ENCODE measurements around the gene CUL3.
"Not testable (repeated sequence)": the region's sequence is repeated elsewhere in the genome, so short reads cannot be mapped to it uniquely, and the experiment has no call there.

CUL3 gene

DNA sequence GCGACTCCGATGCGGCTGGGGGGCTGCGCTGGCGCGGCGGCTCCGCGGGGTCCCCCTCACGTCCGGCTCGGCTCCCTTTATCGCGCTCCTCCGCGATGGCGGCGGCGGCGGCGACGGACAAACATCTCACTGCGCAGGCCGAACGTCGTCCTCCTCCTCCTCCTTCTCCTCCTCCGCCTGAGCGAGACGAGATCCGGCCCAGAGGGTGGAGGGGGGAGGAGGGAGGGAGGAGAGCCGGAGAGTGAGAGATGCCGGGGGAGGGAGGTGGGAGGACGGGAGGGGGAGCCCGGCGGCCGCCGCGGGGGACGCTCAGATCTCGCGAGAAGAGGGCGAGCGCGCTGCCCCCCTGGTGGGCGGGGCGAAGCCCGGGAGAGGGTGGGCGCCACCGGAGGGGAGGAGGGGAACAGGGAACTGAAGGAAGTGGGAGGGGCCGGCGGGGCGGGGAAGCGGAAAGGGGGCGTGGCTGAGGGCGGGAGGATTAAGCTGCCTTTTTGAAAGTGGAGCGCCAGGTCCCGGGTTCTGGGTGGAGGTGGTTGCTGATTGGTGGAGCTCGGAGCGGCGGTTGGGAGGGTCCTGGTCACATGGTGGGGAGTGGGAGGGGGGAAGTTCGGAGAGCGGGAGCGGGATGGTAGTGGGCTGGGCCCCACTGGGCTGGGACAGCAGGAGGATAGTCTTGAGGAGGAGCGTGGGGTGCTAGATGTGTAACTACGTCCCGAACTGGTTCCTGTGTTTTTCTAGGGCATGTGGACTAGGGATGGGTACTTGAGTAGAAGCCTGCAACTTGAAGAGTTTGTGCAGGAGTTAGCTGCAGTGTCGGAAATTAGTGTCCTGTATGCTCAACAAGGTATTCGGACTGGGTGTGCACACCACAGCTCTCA, at the start of gene CUL3:
TSS of gene CUL3 (minus strand) at position 153 of the 878 bp plus-strand sequence. CDS start 354 bp downstream, outside the sequence.
- DNase-seq, result peak; percentile 94 to 97

DNA sequence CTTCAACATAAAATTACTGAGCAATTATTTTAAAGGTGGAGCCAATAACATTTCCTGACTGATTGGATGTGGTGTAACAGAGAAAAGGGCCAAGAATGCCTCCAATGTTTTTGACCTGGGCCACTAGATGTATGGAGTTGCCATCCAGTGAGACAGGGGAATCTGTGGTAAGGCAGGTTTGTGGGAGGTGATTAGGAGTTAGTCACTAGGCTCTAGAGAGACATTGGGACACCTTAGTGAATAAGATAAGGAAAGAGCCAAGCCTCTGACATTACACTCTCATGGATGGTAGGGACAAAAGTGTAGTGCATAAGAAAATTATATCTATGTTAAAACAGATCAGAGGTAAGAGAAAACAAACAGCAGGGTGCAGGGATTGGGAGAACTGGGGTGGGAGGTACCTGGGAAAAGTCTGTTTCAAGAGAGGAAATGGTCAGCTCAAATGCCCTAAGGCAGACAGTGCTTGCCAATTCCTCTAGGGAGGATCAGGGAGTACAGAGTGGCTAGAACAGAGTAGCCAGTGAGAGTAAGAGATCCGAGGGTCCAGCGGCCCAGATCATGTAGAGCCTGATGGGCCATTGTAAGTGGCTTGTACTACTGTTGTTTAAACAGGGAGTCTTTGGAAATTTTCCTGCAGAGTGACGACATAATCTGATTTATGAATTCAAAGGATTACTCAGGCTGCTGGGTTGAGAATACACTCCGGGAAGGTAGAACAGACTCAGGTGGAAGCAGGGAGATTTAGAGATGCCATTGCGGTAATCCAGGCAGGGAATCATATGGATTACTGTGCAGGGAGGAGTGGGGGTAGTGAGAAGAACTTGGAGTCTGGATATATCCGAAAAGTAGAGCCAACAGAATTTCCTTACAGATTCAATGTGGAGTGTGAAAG, 45.7 kb upstream of the CUL3 start:
- no peak for DNase-seq

DNA sequence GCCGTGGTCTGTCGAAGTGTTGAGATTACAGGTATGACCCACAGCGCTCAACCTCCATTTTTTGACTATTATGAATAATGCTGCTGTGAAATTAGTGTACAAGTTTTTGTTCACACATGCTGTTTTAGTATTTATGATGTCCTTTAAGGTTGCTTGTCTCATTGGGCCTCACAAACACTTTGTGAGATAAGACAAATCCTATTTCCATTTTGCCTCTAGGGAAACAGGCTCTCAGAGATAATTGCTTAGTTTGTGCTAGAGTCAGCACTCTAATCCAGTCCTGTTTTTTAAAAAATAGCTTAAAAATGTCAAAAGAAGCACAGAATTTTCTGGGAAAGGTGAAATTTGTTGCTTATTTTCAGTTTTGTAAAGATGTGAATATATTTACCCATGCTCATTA, 43.3 kb upstream of the CUL3 start:
- no peak for DNase-seq

DNA sequence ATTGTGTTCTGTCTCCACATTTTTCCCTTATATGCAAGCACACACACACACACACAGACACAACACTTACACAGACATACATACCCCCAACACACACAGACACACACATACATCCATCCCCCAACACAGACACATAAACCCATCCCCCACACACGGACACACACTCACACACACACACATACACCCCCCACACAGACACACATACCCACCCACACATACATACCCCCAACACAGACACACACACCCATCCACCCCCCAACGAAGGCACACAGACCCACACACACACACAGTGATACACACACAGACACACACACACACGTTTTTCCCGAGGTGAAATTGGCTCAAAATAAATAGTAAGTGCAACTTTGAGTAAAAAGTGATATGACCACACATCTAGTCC, 41.6 kb upstream of the CUL3 start:
- no peak for DNase-seq

DNA sequence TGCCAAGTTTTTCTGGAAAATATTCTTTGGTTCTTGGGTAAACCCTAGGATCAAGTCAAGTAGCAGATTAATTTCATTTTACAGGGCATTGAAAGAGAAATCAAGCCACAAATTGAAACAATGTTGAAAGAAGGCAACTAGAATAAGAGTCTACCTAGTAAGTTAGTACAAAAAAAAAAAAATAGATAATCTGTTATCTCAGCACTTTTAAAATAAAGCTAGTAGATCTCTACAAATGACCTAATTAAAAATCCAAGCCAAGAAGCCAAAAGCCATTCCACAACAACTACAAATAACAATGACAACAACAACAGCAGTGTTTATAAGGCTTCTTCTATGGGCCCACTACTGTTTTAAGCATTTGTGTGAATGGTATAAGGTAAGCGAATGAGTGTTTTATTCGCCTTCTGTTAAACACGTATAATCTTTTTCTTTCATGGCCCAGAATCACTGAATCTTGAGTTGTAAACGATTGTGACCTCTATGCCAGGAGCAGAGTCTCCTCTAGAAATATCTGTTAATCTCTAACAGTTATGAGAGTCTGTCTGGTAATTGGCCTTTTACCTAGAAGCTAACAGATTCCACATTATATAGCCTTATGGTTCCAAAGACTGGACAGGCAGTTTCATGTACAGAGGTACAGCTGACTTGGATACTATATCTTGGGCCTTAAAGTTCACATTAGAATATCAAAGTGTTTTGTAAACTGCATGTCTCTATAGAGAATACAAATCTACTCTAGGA, 28.6 kb upstream of the CUL3 start:
- DNase-seq, result no peak

DNA sequence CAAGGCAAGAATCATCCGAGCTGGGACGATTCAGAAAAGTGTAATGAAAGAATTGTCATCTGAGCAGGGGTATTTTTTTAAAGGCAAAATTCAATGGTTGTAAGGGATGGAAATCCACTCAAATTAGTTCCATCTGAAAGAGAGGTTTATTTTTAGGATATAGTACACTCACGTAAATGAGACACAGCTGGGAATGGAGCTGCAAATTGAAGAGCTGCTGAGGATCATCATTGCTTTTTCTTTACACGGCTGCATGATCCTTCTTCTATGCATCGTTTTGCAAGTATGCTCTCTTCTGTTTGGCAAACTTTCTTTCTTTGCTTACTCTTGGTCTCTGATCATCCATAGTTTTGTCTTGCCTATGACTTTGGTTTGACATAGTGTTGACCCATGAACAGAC, 27.4 kb upstream of the CUL3 start:
- DNase-seq, result no peak

DNA sequence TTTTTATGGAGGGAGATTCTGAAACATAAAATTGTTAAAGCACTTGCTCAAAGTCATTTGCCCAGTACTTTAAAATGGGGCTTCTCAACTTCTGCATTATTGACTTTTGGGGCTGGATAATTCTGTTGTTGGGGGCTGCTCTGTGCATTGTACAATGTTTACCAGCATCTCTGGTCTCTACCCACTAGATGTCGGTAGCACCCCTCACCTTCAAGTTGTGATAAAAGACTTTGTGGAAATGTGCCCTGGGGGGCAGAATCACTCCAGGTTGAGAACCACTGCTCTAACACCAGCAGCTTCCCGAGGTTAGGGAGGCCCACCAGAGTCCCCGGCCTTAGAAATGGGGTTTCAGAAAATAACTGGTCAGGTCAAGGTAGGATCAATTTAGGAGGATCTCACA, 26.8 kb upstream of the CUL3 start:
- DNase-seq, result no peak

DNA sequence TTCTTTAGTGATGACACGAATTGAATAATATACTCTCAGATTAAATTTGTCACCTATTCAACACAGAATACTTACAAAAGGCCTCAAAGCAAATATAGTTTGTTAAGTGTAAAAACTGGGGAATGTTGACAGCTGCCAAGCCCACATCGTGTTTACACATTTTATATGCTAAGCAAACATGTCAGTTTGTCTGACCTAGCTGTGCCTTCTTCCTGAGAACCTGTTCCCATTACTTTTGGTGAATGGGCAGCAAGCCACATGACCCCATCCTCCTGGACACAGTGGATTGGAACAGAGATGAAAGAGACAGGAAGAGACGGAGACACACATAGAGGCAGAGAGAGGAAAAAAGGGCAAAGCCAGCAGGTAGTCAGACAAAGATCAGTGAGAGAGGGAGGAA, 22.9 kb upstream of the CUL3 start:
- no peak for DNase-seq

DNA sequence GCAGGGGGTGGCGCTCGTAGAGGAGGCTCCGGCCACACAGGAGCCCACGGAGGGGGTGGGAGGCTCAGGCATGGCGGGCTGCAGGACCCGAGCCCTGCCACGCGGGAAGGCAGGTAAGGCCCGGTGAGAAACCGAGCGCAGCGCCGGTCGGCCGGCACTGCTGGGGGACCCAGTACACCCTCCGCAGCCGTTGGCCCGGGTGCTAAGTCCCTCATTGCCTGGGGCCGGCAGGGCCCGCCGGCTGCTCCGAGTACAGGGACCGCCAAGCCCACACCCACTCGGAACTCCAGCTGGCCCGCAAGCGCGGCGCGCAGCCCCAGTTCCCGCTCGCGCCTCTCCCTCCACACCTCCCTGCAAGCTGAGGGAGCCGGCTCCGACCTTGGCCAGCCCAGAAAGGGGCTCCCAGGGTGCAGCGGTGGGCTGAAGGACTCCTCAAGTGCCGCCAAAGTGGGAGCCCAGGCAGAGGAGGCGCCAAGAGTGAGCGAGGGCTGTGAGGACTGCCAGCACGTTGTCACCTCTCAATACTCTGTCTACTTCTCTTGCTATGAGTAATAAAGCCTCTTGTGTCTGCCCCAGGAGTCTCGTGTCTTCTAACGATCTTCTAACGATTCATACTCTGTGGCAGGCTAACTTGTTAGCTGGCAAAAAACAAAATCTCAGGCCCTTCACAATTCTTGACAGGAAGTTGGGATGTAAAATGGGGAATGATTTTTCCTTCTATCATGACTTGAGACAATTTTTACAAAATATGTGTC, 18.8 kb upstream of the CUL3 start:
- not testable (repeated sequence) for DNase-seq

DNA sequence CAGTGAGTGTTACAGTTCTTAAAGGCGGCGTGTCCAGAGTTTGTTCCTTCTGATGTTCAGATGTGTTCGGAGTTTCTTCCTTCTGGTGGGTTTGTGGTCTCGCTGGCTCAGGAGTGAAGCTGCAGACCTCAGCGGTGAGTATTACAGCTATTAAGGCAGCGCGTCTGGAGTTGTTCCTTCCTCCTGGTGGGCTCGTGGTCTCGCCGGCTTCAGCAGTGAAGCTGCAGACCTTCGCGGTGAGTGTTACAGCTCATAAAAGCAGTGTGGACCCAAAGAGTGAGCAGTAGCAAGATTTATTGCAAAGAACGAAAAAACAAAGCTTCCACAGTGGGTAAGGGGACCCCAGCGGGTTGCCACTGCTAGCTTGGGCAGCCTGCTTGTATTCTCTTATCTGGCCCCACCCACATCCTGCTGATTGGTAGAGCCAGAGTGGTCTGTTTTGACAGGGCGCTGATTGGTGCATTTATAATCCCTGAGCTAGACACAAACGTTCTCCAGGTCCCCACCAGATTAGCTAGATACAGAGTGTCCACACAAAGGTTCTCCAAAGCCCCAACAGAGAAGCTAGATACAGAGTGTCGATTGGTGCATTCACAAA, 17.7 kb upstream of the CUL3 start:
- not testable (repeated sequence) for DNase-seq

DNA sequence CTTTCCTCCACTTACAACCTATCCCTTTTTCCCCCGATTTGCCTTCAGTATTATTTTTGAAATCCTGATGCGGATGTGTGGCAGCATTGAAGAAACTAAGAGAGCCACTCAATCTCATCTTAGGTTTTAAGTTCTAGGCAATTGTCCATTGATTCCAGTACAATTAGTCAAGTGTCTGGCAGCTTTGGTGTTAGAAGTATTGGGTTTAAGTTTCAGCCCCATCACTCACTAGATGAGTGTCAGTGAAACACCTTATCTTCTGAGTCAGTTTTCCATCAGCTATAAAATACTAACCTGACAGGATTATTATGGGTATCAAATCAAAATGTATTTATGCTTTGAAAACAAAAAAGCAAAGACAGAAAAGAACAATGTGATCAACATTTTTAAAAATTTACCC, 16.8 kb upstream of the CUL3 start:
- no peak for DNase-seq

DNA sequence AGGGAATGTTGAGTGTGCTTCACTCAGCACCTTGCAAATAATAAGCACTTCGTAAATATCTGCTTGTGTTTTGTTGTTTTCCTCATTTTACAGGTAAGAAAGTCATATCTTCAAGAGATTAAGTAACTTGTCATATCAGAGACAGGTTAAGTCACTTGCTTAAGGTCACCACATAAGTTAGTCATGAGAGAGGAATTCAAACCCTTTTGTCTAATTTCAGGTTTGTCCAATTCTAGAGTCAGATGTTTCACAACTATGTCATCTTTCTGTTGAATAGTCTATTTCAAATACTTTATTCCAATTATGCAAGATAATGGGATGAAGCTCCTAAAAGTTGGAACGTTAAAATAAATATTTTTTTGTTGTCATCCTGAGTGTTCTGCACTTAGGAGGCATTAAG, 13.5 kb upstream of the CUL3 start:
- no peak for DNase-seq

DNA sequence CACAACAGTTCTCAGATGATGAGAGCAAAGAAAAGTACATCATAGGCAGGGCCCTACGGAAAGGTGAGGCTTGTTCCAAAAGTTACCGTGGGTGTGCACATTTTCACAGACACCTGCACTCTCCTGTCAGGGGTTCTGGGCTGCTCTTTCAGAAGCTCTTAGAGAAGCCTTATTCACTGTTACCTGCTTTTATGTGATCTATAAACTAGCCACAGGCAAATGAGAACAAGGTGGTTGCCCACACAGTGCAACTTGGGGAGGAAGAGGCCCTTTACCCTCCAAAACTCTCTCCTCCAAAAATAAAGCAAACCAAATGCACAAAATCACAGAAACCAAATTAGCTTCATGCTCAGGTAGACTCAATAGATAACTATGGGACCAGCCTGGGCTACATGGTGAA, 11.1 kb upstream of the CUL3 start:
- DNase-seq, result no peak

DNA sequence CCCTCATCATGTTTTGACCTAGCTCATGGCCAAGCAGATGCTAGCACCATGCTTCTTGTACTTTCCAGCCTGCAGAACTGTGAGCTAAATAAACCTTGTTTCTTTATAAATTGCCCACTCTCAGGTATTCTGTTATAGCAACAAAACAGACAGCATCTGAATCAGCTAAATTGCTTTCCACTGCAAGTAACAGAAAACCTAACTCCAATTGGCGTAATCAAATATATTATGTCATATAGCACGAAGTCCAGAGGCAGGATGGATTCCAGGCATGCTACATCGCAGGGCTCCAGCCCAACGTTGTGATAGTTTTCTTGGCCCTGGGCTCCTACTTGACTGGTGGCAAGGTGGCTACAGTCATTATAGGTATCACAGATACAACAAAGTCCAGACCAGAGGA, 10.4 kb upstream of the CUL3 start:
- DNase-seq, result no peak

DNA sequence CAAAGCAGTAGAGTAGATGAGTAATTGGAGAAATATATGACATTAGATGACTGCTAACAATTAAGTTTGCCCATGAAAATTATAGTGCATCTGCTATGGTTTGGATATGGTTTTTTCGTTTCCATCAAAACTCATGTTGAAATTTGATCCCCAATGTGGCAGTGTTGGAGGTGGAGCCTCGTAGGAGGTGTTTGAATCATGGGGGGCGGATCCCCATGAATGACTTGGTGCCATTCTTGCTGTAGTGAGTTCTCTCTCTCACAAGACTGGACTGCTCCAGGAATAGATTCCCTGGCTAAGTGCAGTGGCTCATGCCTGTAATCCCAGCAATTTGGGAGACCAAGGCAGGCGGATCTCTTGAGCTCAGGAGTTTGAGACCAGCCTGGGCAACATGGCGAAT, 9.7 kb upstream of the CUL3 start:
- DNase-seq, result no peak

DNA sequence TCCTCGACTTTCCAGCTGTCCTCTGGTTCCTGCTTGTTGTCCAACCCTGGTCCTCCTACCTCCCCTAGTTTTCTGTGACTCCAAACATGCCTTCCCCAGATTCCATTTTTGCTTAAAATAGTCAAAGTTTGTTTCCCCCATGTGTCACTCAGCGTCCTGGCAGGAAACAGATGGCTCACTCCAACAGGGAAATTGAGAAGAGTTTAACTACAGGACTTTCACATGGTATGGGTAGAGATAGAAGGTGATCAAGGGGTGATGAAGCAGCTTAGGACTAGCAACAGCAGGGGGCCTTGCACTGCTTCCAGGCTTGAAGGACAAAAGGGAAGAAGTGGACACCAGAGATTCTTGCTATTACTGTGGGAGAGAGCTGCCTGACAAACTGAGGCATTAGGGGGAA, 6.1 kb upstream of the CUL3 start:
- no peak for DNase-seq

DNA sequence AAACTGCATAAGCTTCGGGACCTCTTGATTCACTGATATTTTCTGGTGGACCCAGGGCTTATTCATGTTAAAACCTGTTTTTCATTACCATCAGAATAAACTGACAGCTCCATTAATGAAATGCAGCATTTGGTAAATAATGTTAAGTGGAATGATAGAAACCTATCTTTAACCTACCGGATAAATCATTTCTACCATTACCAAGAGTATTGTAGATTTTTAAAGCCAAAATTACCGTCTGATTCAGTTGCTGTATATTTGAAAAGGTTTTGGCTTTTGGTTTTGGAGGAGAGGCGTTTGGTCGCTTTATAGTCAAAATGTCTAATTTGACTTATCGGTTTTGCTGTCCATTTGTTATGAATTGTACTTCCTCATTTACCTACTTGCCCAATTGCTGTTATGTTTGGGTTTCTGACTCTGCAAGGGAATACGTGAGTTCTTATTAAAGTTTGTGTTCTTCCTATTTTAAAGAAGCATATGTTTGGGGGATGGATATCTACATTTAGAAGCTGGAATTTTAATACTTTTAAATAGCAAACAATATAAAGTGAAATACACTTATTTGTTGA, 1.0 kb upstream of the CUL3 start:
- DNase-seq, result peak; percentile 67 to 76

DNA sequence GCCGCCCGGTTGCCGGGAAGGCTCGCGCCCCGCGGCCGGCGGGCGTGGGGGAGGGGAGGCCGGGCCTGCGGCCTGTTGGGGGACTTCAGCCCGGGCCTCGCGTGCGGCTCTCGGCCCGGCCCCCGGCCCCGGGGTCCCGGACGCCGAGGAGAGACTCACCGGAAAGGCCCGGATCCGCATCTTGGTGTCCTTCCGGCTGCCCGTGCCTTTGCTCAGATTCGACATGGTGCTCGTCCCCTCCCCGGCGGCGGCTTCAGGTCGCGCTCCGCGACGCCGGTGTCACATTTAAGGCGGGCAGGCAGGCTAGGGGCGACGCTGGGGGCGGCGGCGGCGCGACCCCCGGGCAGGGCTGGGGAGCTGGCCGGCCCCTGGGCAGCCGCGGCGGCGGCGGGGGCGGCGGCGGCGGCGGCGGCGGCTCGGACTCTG, 365 bp downstream of the CUL3 start:
- DNase-seq, result peak in 1 of 2 experiments; percentile 28

DNA sequence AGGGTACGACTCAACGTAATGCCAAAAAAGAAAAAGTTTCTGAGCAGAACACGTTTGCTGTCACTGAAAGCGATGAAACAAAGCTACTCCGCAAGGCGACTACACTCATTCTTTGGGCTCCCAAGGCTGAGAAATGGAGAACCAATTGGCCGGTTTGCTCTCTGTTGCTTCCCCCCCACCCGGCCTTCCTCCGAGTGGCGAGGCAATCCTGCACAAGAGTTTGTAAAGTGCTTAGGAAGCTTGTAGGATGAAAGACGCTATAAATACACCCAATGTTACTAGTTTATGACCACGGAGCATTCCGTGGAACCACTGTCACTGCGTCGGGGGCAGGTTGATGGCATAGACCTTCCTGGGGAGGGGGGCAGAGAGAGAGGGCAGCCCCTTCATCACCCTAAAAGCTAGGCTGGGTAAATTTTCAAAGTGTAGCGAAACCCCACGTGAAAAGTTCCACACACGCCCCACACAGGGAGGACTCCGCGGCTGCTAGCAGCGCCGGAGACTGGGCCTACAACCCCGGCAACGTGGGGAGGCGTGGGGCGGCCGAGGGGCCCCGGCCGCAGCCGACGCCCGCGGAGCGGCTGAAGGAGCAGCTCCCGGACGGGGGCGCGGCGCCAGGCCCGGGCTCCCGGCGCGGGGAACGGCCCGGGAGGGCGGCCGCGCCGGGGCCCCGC, 915 bp downstream of the CUL3 start:
- DNase-seq, result peak; percentile 57 to 61

DNA sequence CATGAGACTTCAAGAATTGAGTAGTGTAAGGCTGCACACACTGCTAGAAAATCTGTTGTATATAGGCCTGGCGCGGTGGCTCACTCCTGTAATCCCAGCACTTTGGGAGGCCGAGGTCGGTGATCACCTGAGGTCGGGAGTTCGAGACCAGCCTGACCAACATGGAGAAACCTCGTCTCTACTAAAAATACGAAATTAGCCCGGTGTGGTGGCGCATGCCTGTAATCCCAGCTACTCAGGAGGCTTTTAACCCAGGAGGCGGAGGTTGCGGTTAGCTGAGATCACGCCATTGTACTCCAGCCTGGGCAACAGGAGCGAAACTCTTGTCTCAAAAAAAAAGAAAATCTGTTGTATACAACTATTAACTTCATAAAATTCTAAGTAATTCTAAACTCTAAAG, 2.1 kb downstream of the CUL3 start:
- DNase-seq, result not testable (repeated sequence)

DNA sequence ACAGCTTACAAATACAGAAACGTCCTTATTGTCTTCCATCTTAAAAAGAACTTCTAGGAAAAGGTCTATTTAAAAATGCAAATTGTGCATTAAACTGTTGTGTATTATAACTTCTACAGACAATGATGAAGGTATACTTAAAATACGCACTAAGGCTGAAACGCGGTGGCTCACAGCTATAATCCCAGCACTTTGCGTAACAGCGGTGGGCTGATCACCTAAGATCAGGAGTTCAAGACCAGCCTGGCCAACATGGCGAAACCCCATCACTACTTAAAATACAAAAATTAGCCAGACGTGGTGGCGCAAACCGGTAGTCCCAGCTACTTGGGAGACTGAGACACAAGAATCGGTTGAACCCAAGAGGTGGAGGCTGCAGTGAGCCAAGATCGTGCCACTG, 4.9 kb downstream of the CUL3 start:
- no peak for DNase-seq
